Gastrocnemius medialis (tissue), 4 donors: ENCODE measurements around the gene CTNNBL1.

ENCODE experiments used
- CTCF ChIP-seq, 5 experiments: fragments of 450-650 bp in 3 of 5; fragments of 200-600 bp in 2 of 5; sonication (generic) in 2 of 5; IDR thresholded peaks in 4 of 5; conservative IDR thresholded peaks in 1 of 5; 1 replicate in 4 of 5; 2 replicates in 1 of 5; pipeline ENCODE4 v1.5.1; 2016 to 2019; ENCODE audit warnings: antibody characterized with exemption in 5 of 5, mild to moderate bottlenecking in 3 of 5, moderate library complexity in 3 of 5
- POLR2A ChIP-seq, 2 donors: fragments of 450-650 bp; IDR thresholded peaks; one replicate each; pipeline ENCODE4 v1.6.1; 2017; ENCODE audit warnings: antibody characterized with exemption in 2 of 2, mild to moderate bottlenecking in 2 of 2, moderate library complexity in 2 of 2

- no peak for TF ChIP-seq CTCF (IDR thresholded peaks at IDR 0.05 in 4 of 5, conservative IDR thresholded peaks at IDR 0.05 in 1 of 5)
- no peak for TF ChIP-seq POLR2A (IDR thresholded peaks at IDR 0.05)
Observed at GRCh38 chr20:37907330-37907676, 213.5 kb downstream of the CTNNBL1 start.
